Measurements from ENCODE around the gene TBC1D22A.

TBC1D22A gene

DNA sequence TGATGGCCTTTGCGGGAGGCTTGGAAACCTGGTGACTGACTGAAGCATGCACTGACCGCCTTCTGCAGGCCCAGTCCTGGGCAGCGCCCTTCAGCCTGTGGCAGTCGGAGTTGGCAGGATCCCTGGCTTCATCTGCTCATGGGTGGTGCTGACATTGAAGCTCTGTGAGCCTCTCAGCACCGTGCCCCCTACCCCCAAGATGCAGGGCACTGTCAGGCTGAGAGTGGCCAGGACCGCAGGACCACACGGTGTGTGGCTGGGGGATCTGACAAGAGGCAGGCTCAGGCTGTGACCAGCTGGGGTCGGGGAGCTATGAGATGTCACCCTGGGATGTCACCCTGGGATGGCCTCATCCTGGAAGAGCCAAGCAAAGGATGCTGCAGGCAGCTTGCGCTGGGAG, 32.7 kb downstream of the TBC1D22A start:
- Mint-ChIP-seq H3K36me3 (ENCODE audit: low read depth) (peaks cover 33% of the 10 kb centered on the region), H3K4me3 (no peak overlapping the region), H3K9me3 (no peaks in the 10 kb centered on the region), H3K27me3 (ENCODE audit: low read depth) (no peaks in the 10 kb centered on the region), H3K27ac (no peak overlapping the region), H3K4me1 (ENCODE audit: low read depth) (peaks cover 25% of the 10 kb centered on the region)
- DNase-seq (ENCODE audit: low spot score): no peak

DNA sequence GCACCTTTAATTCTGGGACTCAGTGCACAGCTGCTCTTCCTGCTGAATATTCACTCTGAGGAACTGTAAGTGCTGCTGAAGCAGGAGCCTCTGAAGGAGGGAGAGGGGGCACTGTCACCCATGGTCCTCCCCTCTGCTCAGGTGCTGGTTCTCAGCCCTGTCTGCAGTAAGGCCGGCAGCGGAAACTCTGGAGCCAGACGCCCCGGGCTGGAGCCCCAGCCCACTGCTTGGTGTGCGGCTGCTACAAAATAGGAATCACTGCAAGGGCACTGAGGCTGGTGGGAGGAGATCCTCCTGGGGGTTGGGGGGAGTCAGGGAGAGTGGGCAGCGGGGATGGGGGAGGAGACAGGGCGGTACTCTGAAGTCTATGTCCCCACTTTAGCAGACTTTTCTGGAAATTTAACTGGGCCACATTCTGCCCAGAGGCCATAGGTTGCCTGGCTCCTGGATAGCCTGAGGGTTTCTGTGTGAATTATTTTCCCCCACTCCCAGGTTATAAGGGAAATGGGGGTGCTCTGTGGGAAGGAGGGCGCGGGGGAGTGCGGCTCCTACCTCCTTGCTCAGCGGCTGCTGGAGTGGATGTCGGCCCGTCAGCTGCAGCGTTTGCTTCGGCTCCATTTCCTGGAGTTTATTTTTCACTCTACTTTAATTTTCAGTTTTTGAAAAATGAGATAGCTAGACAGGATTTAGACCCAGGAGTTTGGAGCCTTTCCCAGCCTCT, 33.6 kb downstream of the TBC1D22A start:
- no peak overlapping the region for H3K27ac Mint-ChIP-seq
- no peak for DNase-seq (ENCODE audit: low spot score)
- H3K9me3 Mint-ChIP-seq: no peaks in the 10 kb centered on the region
- H3K4me1 Mint-ChIP-seq (ENCODE audit: low read depth): peaks cover 16% of the 10 kb centered on the region
- no peak overlapping the region for H3K4me3 Mint-ChIP-seq
- H3K27me3 Mint-ChIP-seq (ENCODE audit: low read depth): no peaks in the 10 kb centered on the region
- peaks cover 37% of the 10 kb centered on the region for H3K36me3 Mint-ChIP-seq (ENCODE audit: low read depth)

DNA sequence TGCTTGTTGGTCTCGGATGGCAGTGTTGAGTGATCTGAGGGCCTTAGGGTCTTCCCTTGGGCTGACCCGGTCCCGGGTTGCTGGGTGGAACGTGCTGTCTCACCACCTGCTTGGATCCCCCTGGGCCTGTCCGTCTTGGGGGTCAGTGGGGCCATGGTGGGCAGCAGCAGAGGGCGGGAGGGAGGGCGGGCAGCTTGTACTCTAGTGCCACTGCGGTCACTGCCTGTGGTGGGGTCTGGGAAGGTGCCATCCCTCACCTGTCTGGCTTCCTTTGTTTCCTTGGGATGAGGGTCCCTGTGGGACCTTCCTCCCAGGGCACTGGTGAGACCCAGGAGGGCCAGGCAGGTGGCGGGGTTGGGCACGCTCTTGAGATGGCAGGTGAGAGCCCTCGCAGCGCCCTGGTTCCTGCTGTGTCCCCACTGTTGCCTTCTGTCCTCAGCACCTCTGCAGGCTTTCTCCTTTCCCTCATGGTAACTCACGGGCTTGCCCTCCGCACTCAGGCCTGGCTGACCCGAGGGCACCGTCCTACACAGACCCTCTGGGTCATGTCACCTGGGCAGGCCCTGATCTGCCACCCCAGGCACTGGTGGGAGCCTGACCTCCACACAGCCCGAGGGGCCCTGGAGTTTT, 34.2 kb downstream of the TBC1D22A start:
- Mint-ChIP-seq H3K27ac (no peak overlapping the region), H3K4me3 (no peak overlapping the region), H3K4me1 (ENCODE audit: low read depth) (peaks cover 10% of the 10 kb centered on the region), H3K27me3 (ENCODE audit: low read depth) (no peaks in the 10 kb centered on the region), H3K9me3 (no peaks in the 10 kb centered on the region), H3K36me3 (ENCODE audit: low read depth) (peaks cover 38% of the 10 kb centered on the region)
- no peak for DNase-seq (ENCODE audit: low spot score)

DNA sequence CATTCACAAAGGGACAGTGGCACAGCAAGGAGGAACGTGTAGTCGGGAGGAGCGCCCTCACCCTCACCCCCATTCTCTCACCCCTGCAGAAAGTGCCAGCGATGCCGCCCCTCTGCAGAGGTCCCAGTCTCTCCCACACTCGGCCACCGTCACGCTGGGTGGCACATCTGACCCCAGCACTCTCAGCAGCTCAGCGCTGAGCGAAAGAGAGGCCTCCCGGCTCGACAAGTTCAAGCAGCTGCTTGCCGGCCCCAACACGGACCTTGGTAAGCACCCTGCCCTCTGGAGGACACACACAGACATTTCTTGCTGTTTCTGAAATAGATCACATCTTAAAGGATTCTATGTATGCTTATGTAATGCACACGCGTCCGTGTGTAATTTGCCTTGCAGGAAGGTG, 34.9 kb downstream of the TBC1D22A start:
- no peak overlapping the region for H3K4me3 Mint-ChIP-seq
- peaks cover 39% of the 10 kb centered on the region for H3K36me3 Mint-ChIP-seq (ENCODE audit: low read depth)
- no peak for DNase-seq (ENCODE audit: low spot score)
- no peaks in the 10 kb centered on the region for H3K27me3 Mint-ChIP-seq (ENCODE audit: low read depth)
- H3K9me3 Mint-ChIP-seq: no peaks in the 10 kb centered on the region
- H3K27ac Mint-ChIP-seq: no peak overlapping the region
- peaks cover 10% of the 10 kb centered on the region for H3K4me1 Mint-ChIP-seq (ENCODE audit: low read depth)

DNA sequence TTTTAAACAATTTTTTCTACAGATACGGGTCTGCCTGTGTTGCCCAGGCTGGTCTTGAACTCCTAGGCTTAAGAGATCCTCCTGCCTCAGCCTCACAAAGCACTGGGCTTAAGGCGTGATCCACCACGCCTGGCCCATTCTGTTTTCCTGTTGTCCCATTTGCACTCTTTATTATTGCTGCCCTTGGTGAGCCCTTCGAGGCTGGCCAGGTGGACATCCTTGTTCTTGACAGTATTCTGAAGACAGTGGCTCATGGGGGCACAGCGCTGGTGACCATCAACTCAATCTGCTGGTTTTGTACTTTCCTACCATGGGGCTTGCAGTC, 35.6 kb downstream of the TBC1D22A start:
- Mint-ChIP-seq H3K9me3 (no peaks in the 10 kb centered on the region), H3K36me3 (ENCODE audit: low read depth) (peaks cover 37% of the 10 kb centered on the region), H3K27ac (no peak overlapping the region), H3K4me1 (ENCODE audit: low read depth) (peaks cover 8% of the 10 kb centered on the region), H3K4me3 (no peak overlapping the region), H3K27me3 (ENCODE audit: low read depth) (no peaks in the 10 kb centered on the region)
- DNase-seq (ENCODE audit: low spot score): no peak

DNA sequence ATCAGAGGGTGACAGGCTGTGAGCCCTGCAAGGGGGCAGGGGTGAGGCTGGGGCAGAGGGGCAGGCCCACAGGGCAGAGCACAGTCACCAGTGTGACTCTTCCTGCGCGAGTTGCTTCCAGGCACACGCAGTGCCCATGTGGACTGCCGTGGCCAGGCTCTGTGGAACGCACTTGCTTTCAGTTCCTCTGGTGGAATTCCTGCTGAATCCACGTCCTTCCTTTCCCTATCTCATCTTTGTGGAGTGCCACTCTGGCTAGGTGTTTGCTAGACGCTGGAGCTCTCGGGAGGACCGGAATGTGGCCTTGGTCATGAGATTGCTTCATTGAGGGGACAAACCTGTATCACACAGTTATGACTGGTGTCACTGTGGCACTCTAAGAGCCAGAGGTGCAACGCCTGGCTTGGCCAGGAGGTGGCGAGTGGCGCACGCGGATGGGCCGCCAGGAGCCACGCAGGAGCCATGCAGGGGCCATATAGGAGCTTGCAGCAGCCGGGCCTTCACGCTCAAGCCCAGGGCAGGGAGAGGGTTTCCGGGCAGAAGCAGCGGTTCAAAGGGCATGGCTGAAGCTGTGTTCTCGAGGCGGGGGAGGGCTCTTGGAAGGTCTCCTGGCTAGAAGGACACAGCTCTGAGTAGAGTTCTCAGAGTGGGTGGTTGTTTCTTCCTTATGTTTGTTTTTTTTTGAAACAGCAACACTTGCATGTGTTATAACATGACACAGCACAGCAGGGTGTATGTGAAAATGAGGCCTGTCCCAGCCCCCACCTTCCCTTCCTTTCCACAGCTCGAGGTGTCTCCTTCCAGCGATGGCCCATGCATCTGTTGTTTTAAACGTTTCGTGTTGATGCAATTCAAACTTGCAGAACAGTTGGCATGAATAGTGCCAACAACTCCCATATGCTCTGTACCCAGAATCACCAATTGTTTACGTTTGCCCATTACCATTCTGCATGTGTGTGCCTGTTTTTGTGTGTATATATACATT, 36.2 kb downstream of the TBC1D22A start:
- H3K4me1 Mint-ChIP-seq (ENCODE audit: low read depth): peaks cover 13% of the 10 kb centered on the region

DNA sequence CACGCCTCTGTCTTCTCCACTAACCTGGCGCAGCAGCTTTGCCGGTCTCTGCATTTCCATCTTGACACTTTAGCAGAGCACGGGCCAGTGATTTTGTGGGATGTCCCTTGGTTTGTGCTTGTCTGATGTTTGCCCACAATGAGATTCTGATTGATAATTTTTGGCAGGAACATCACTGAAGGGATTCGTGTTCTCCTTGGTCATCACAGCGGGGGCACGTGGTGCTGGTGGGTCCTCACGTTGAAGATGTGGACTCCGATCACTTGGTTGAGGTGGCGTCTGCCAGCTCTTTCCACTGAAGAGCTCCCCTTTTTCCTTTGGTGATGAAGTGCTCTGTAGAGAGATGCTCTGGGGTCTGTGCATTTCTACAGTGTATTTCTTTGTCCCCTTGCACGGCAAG, 37.2 kb downstream of the TBC1D22A start:
- Mint-ChIP-seq H3K4me3 (no peak overlapping the region), H3K36me3 (ENCODE audit: low read depth) (peaks cover 35% of the 10 kb centered on the region), H3K27me3 (ENCODE audit: low read depth) (no peaks in the 10 kb centered on the region), H3K27ac (no peak overlapping the region), H3K9me3 (no peaks in the 10 kb centered on the region), H3K4me1 (ENCODE audit: low read depth) (peaks cover 15% of the 10 kb centered on the region)
- no peak for DNase-seq (ENCODE audit: low spot score)

More for the DNA sequence above, 36.2 kb downstream of the TBC1D22A start:
- H3K4me3 Mint-ChIP-seq: no peak overlapping the region
- no peaks in the 10 kb centered on the region for H3K9me3 Mint-ChIP-seq
- H3K36me3 Mint-ChIP-seq (ENCODE audit: low read depth): peaks cover 37% of the 10 kb centered on the region
- peak overlapping the region; percentile 86 for H3K27ac Mint-ChIP-seq
- peak; percentile 67 for DNase-seq (ENCODE audit: low spot score)
- H3K27me3 Mint-ChIP-seq (ENCODE audit: low read depth): no peaks in the 10 kb centered on the region

DNA sequence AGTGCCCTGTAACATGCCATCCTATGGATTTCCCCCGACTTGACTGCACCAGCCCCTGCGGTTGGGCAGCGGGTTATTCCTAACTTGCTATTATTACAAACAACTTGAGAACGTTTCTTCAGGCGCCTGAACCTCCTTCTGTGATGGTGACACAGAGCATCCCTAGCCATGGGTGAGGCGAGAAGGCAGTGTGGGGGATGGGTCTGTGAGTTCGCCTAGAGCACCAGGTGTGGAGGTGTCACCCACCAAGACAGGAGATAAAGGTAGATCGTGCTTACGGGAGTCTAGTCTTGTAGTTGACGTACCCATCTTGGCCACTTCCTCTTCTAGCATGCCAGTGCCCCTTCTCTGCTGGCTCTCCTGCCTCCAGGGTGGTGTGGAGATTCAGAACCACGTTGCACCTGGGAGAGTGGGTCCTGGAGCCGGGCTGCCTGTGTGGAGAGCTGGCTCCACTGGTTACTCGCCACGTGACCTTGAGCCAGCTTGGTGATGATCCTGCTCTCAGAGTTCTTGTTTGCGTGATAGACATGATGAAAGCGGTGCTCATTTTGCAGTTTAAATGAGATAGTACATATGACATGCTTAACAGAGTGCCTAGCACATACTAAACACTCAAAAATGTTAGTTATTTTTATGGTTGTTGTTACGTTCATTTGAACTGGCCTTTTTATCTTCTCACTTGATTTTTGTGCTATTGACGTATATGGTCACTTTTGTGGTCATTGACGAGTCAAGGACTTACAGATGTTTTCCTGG, 37.8 kb downstream of the TBC1D22A start:
- no peak overlapping the region for H3K27ac Mint-ChIP-seq
- H3K9me3 Mint-ChIP-seq: no peaks in the 10 kb centered on the region
- no peaks in the 10 kb centered on the region for H3K27me3 Mint-ChIP-seq (ENCODE audit: low read depth)
- H3K36me3 Mint-ChIP-seq (ENCODE audit: low read depth): peaks cover 35% of the 10 kb centered on the region
- DNase-seq (ENCODE audit: low spot score): no peak
- H3K4me1 Mint-ChIP-seq (ENCODE audit: low read depth): peaks cover 17% of the 10 kb centered on the region
- H3K4me3 Mint-ChIP-seq: no peak overlapping the region

DNA sequence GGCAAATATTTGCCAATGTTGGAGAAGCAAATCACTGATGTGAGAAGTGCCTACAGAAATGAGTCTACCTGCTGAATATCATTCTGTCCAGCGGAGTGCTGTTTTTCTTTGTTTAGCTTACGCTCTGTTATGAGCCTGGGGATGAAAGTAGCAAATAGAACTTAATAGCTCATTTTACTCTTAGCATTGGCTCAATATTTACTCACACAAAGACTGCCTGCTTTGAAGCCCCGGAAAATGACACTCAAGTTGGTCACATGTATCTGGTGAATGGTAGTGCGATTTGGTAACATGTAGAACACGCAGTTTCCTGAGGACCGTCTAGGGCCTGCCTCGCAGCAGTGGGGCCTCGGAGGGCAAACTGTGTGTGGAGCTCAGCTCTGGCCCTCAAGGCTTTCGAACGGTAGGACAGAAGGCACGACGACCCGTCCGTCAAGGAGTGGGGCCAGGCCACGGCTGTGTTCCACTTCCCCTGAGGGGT, 38.9 kb downstream of the TBC1D22A start:
- peaks cover 38% of the 10 kb centered on the region for H3K36me3 Mint-ChIP-seq (ENCODE audit: low read depth)
- H3K27ac Mint-ChIP-seq: no peak overlapping the region
- H3K9me3 Mint-ChIP-seq: no peaks in the 10 kb centered on the region
- no peaks in the 10 kb centered on the region for H3K27me3 Mint-ChIP-seq (ENCODE audit: low read depth)
- H3K4me1 Mint-ChIP-seq (ENCODE audit: low read depth): peaks cover 20% of the 10 kb centered on the region
- no peak overlapping the region for H3K4me3 Mint-ChIP-seq
- no peak for DNase-seq (ENCODE audit: low spot score)

DNA sequence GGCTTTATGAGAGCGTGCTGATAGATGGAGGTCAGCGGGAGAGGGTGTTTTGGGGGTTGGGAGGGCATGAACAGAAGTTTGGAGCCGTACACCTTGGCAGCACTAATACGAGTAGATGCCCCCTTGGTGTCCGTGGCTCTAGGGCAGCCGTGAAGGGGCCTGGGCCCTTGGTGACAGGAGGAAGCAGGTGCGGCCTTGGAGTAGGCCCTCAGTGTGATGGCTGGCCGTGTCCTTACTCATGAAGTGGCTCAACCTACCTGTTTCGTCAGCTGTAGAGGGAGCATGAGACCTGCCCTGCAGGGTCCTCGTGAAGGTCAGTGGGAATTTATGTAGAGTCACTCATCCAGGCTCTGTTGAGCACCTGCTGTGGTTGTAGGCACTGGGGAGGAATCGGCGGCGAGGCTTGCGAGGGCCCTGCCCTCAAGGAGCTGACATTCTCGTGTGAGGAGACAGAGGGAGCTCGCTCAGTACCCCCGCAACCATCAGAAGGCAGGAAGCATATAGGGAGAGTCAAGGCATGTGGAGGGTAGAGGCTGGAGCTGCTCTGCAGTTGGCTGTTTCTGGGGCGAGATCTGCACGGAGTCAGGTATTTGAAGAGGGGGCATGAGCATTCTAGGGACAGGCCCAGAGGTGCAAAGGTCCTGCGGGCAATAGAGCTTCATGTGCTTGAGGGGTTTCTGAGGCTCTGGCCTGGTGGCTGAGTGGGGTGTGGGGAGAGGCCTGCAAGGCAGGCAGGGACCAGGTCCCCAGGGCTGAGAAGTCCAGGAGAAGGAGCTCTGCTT, 39.6 kb downstream of the TBC1D22A start:
- Mint-ChIP-seq H3K27me3 (ENCODE audit: low read depth) (no peaks in the 10 kb centered on the region), H3K4me1 (ENCODE audit: low read depth) (peaks cover 26% of the 10 kb centered on the region), H3K36me3 (ENCODE audit: low read depth) (peaks cover 44% of the 10 kb centered on the region), H3K9me3 (no peaks in the 10 kb centered on the region), H3K4me3 (no peak overlapping the region), H3K27ac (peak overlapping the region; percentile 3)
- DNase-seq (ENCODE audit: low spot score): no peak

DNA sequence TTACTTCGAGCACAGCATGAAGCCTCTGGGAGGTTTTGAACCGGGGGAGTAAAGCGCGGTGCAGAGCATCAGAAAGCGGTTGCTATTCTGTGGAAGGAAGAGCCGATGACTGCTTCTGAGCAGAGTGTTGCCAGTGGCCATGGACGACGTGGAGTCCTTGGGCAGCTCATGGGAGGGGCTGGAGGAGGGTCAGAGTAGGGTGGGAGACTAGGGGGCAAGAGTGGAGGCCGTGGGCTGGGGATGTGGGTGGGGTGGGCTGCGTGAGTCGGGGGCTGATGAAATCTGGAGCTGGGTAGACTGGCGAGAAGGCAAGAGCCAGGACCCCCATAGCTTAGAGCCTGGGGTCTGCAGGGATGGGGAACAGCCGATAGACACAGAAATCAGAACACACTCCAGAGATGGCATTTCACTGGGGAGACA, 40.2 kb downstream of the TBC1D22A start:
- H3K4me1 Mint-ChIP-seq (ENCODE audit: low read depth): peaks cover 29% of the 10 kb centered on the region
- no peak for DNase-seq (ENCODE audit: low spot score)
- peak overlapping the region; percentile 3 for H3K27ac Mint-ChIP-seq
- no peaks in the 10 kb centered on the region for H3K27me3 Mint-ChIP-seq (ENCODE audit: low read depth)
- H3K4me3 Mint-ChIP-seq: no peak overlapping the region
- no peaks in the 10 kb centered on the region for H3K9me3 Mint-ChIP-seq
- peaks cover 44% of the 10 kb centered on the region for H3K36me3 Mint-ChIP-seq (ENCODE audit: low read depth)

DNA sequence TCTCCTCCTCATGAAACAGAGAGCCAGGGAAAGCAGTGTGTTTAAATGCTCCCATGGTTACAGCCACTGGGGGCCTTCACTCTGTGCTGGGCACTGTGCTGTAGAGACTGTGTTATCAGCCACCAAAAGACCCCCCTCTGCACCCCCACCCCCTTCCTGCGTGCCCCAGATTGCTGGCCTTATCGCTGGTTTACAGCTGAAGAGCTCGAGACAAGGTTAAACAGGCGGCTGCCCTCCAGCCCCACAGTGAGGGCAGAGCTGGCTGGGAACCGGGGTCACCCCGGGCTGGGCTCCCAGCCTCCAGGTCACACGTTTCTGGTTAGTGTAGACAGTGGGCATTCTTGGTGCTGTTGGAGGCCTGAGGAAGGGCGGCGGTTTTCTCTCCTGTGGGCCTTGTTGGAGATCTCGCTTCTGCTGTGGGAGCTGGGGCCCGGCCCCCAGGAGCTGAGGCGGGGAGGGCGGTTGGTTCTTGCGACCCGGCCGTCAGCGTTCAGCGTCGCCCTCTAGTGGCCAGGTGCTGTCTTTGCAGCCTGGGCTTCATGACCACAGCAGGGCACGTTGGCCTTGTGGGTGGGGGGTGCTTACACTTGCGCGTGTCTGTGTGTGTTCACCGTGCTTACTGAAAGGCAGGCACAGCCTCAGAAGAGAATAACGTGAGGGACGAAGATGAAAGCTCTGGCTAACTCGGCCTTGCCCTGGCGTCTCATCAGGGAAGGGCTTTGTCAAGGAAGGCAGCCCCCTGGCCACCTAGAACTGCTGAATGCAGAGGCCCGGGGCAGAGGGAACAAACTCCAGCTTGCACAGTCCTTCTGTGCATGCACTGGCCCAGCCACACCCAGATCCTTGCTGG, 40.8 kb downstream of the TBC1D22A start:
- peak overlapping the region; percentile 35 for H3K4me3 Mint-ChIP-seq
- DNase-seq (ENCODE audit: low spot score): peak; percentile 47
- peaks cover 29% of the 10 kb centered on the region for H3K4me1 Mint-ChIP-seq (ENCODE audit: low read depth)
- H3K9me3 Mint-ChIP-seq: no peaks in the 10 kb centered on the region
- H3K36me3 Mint-ChIP-seq (ENCODE audit: low read depth): peaks cover 44% of the 10 kb centered on the region
- H3K27me3 Mint-ChIP-seq (ENCODE audit: low read depth): no peaks in the 10 kb centered on the region
- peak overlapping the region; percentile 66 for H3K27ac Mint-ChIP-seq
